Amygdala (tissue), 56 donors: ENCODE results near the gene PRPF19.

Source experiments
- DNase-seq, 56 donors: peaks; one replicate each; lab custom pipeline; 2025; lab: John Stamatoyannopoulos, UW

Gene PRPF19

DNA sequence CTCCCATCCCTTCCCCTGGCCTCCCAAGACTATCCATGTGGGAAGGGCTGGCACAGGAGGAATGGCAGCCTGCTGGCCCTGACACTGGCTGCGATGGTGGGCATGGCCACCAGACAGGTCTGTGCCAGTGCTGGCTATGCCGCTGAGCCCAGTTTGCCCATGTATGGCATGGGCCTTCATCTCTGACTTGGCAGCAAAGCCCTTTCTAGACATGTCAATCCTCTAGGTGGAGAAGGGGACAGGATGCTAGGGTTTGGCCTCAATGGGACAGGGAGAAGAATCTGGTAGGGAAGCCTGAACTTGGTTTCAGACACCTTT is 30.3 kb downstream of the PRPF19 start:
- DNase-seq = no peak

DNA sequence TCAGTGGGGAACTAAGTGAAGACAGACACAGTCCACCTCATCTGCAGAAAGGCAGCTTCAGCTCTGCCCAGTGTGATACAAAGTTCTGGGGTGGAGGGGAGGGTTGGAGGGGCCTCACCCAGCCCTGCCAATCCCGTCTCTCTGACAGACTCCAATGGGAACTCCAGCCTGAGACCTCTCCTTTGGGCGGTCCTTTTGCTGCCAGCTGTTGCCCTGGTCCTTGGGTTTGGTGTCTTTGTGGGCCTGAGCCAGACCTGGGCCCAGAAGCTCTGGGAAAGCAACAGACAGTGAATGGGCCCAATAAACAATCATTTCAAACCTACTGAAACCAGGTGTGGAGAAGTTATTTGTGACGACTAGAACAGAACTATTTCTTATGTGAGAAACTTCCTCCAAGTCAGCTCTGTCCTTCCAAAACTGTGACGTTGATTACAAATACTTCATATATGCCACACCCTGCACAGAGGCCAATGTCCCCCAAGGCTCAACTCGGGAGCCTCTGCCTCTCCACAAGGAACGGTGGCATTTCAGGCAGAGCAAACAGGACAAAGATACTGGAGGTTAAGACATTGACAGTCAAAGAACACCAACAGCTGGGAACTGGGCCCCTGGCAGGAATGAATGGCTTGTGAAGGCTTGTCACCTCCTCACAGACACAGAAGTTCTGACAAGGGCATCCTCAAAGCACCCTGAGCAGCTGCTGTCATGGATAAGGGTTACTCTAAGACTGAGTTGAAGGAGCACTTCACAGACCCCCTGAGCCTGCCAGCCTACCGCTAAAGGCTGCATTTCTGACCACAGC is 30.8 kb downstream of the PRPF19 start:
- no peak for DNase-seq

DNA sequence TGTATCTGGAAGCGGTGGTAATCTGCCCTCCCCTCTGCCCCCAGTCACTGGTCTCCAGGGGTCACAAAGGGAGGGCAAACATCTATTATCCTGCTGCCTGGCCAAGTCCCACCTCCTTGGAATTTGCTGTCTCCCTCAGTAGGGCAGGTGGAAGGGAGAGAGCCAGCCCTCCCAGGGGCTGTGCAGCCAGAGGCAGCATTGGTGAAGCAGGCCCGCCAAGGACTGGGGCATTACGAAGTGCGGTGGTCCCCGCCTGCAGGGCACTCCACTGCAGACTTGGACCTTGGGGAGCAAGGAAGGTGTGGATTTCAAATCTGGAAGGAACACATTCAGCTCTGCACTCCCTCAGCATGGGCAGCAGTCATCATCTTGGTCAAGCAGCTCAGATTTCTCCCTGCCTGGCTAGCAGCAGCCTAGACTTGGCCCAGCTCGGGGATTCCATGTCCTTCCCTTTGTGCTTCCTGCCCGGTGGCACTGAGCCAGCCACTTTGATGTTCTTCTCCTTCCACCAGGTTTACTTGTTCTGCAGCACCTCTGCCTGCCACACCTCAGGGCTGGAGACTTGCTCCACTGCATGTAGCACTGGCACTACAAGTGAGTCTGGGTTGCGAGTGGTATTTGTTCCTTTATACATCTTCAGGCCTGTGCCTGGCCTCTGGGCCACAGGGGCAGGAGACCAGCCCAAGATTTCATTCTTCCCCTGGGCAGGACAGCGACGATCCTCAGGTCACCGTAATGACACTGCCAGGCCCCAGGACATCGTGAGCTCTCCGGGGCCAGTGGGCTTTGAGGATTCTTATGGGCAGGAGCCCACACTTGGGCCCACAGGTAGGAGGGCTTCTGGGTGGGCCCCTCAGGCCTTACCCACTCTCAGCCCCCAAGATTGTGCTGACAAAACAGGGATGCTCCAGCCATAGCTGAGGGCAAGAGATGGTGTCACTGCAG is 31.7 kb downstream of the PRPF19 start:
- DNase-seq = no peak

DNA sequence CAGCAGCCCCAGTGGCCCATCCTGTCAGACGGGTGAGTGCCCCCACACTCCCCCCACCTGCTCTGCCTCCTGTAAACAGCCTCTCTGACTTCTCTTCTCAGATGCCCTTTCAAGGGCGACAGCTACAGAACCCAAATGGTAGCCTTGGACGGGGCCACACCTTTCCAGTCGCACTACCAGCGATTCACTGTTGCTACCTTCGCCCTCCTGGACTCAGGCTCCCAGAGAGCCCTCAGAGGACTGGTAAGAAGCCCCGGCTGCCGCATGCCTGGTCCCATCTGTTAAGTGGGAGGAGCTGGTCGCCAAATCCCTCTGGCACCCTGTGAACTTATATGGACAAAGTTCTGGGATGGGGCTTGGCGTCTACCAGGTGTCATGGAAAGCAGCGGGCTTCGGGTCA is 32.9 kb downstream of the PRPF19 start:
- no peak for DNase-seq

DNA sequence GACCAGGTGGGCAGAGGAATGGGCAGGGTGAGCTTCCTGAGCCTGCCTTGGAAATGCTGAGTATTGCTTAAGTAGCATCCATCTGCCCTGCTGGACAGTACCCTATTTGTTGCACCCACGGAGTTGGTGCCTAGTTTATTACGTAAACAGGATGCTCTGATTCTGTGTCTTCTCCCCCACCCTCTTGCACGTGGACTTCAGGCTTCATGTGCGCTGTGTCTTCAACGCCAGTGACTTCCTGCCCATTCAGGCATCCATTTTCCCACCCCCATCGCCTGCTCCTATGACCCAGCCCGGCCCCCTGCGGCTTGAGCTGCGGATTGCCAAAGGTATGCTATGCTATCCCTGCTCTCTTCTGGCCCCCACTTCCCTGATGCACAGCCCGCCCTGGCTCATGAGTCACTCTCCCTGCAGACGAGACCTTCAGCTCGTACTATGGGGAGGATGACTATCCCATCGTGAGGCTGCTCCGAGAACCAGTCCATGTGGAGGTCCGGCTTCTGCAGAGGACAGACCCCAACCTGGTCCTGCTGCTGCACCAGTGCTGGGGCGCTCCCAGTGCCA is 33.3 kb downstream of the PRPF19 start:
- no peak for DNase-seq

DNA sequence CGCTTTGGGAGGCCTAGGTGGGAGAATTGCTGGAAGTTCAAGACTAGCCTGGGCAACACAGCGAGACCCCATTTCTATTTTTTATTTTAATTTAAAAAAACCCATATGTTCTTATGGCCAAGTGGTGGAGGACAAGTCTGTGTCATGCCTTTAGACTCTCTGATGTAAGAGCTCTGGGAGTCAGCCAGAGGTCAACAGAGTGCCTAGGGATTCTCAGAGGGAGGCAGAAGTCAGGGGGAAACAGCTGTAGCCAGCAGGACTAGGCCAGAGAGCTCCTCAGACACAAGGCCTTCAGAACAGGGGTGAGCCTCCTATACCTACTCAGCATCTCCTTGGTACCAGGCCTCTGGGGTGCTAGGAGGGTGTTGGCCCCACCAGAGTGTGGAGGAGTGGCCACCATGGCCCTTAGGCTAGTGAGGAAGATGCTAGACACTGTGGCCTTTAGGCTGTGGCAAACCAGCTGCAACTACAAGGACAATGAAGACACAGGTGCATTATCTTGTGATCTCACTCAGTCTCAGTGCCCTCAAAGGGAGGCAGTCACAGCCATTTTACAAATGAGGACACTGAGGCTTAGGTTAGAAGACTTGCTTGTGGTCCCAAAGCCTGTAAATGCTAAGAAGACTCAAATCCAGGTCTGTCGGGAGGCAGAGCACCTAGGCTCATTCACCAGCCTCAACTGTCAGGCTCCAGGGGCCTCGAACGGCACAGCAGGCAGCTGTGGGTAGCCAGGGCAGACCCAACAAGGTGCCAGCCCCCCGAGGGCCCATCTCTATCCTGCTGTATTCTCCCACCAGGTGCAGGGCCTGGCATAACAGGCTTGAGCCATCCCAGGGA is 34.0 kb downstream of the PRPF19 start:
- no peak for DNase-seq

DNA sequence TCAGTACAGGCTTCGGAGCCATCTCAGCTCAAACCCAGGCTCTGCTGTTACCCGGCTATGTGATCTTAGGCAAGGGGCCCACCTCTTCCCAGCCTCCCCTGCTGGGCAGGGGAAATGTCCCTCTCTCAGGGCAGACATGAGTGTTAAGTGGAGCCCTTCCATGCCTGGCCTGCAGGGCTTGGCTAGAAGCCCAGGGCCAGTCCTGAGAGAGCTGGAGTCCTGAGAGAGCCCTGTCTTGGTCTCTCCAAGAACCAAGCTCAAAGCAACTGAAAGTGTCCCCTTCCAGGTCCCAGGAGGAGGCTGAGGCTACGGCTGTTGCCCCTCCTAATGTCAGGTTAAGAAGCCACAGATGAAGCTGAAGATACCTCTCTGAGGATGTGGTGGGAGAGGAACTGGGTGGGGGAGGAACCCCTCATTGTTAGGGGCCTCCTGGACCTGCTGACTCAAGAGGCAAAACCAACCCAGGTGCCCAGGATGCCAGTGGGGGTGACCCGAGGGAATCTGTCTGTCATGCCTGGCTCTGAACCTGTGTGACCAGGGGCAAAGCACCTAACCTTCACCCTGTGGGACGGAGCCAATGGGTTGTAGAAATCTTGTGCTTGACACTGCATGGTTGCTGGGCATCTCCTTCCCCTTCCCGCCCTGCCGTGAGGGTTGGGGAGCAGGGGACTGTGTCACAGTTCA is 34.9 kb downstream of the PRPF19 start:
- DNase-seq = peak in 1 of 56 donors; percentile 17

DNA sequence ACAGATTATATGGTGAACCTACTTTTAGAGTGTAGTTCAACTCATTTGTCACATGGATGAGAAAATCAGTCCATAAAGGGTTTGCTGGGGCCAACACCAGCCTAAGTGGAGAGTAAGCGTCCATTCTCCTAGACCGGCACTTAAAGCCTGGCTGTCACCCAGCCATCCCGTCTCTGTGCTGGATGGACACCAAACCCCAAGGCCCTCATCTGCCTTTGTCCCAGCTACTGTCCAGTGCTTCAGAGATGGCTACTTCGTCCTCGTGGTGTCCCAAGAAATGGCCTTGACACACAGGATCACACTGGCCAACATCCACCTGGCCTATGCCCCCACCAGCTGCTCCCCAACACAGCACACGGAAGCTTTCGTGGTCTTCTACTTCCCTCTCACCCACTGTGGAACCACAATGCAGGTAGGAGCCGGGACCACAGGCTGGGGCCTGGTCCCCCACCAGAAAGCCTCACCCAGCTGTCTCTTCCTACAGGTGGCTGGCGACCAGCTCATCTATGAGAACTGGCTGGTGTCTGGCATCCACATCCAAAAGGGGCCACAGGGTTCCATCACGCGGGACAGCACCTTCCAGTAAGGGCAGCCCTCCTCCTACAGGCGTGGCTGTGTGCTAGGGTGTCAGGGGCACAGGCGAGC is 35.5 kb downstream of the PRPF19 start:
- no peak for DNase-seq

DNA sequence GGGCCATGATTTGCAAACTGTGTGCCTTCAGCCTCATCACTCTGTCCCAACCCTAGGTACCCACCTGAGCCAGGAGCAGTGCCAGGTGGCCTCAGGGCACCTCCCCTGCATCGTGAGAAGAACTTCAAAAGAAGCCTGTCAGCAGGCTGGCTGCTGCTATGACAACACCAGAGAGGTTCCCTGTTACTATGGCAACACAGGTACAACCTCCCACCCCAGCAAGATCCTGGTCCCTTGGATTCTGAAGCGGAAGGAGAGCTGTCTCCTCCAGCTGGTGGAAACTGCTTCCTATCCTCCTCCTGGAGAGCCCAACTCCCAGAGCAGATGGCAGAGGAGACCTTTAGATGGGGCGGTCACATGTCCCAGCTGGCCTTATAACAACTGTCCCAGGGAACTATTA is 36.1 kb downstream of the PRPF19 start:
- DNase-seq = peak in 3 of 56 donors; percentile 4 to 28 (median 14)

DNA sequence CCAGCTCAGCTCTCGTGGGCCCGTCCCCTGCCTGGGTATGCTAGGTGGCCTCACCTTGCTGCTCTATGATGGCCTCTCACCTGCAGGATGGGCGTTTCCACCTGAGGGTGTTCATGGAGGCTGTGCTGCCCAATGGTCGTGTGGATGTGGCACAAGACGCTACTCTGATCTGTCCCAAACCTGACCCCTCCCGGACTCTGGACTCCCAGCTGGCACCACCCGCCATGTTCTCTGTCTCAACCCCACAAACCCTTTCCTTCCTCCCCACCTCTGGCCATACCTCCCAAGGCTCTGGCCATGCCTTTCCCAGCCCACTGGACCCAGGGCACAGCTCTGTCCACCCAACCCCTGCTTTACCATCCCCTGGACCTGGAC is 36.9 kb downstream of the PRPF19 start:
- no peak for DNase-seq

DNA sequence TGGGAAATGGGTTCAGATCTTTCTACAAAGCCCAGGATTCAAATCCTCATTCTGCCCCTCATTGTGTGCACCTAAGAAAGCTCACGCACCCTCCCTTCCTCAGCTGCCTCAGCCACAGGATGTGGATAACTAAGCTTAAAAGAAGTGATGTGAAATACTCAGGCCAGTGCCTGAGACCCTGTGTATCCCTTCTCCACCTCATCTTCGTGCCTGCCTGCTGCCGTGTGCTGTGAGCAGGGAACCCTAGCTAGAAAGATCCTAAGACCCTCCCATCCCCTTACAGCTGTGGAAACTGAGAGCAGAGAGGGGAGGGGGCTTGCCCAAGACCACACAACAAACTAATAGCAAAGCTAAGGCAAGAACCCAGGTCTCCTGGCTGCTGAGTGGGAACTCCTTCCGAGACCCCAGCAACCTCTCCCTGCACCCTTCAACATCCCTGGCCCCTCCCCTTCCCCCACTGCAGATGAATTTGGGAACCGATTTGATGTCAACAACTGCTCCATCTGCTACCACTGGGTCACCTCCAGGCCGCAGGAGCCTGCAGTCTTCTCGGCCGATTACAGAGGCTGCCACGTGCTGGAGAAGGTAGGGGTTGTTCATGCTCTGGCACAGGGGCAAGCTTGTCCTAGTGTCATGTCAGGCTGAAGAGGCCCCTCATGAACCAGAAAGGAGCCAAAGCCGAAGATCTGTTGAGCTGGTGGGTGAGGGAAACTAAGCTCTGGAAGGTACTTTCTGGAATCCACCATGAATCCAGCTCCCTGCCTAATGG is 37.5 kb downstream of the PRPF19 start:
- DNase-seq = no peak

DNA sequence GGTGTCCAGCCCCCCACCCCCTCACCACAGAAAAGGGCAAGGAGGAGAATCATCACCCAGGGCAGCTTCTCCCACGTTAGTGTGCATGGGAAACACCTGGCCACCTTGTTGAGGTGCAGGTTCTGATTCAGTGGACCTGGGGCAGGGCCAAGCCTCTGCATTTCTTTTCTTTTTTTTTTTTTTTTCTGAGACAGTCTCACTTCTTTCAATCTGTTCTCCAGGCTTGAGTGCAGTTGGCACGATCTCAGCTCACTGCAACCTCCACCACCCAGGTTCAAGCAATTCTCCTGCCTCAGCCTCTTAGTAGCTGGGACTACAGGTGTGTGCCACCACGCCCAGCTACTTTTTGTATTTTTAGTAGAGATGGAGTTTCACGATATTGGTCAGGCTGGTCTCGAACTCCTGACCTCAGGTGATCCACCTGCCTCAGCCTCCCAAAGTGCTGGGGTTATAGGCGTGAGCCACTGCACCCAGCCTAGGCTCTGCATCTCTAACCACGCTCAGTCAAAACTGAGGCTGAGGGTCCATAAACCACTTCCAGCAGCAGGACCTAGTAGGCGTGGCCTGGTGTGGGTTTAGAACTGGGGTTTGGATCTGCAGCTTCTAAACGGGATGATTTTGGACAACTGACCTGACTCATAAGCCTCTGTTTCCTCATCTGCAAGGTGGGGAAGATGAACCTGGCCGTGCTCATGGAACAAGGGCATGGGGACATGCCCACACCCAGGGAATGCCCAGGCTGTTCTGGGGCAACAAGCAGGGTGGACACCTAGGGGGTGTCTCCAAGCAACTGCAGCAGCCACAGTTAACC is 38.3 kb downstream of the PRPF19 start:
- no peak for DNase-seq

DNA sequence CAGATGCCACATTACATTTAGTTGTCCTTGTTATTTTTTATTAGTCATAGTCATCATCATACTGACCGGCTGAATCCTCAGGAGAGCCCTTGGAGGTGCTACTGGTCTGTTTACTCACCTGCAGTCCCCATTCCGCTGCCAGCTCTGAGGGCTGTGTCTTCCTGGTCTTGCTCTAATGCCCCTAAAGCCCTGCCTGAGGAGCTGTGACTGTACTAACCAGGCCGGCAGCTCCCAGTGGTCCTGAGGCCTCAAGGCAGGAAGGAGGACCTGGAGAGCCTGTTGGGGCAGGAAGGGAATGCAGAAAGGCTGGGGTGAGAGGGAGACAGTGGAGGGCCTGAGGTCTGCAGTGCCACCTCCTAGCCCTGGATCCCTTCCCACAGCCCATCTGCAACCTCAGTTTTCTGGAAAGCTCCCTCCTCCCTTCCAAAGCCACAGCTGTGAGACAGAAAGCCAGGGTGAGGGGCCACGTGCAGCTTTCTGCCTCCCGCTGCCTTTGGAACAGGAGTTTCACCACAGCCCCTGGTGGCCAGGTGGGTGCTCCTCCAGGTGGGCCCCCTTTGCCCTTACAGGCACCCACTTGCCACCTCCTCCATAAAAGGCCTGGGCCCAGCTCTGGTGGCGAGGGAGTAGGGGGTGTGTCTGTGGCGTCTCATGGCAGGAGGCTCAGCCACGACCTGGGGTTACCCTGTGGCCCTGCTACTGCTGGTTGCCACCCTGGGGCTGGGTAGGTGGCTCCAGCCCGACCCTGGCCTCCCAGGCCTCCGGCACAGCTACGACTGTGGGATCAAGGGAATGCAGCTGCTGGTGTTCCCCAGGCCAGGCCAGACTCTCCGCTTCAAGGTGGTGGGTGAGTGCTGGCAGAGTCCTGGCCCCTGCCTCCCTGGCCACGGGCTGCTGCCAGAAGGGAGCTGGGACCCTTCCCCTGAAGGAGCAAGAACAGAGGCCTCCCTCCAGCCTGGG is 39.2 kb downstream of the PRPF19 start, which contains the start of gene ZP1:
TSS of gene ZP1 (plus strand) at position 632 of the 960 bp plus-strand sequence. CDS start at position 652, 20 bp downstream.
- DNase-seq = no peak

DNA sequence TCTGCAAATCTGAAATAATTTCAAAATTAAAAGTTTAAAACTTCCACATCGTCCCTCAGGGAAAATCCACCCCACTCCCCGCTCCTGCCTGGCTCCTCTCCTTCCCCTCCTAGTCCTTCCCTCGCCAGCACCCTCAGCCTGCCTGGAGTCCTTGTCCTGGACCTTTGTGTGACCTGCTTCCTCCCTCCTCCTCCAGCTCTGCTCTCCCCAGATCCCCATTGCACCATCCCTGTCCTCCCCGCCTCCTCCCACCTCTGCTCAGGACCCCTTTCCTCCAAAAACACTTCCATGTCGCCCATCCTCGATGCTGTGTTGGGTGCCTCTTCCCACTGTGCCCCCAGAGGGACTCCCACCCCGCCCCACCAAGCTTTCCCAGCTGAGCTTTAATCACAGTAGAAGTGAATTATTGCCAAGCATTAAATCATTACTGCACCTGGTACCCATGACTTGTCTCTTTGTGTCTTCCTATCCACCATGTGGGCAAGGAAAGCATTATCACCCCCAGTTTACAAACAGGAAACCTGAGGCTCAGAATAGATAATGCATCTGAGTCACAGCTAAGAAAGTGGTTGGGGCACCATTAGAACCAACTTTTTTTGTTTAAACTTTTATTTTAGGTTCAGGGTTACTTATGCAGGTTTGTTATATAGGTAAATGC is 41.4 kb downstream of the PRPF19 start:
- DNase-seq = no peak

DNA sequence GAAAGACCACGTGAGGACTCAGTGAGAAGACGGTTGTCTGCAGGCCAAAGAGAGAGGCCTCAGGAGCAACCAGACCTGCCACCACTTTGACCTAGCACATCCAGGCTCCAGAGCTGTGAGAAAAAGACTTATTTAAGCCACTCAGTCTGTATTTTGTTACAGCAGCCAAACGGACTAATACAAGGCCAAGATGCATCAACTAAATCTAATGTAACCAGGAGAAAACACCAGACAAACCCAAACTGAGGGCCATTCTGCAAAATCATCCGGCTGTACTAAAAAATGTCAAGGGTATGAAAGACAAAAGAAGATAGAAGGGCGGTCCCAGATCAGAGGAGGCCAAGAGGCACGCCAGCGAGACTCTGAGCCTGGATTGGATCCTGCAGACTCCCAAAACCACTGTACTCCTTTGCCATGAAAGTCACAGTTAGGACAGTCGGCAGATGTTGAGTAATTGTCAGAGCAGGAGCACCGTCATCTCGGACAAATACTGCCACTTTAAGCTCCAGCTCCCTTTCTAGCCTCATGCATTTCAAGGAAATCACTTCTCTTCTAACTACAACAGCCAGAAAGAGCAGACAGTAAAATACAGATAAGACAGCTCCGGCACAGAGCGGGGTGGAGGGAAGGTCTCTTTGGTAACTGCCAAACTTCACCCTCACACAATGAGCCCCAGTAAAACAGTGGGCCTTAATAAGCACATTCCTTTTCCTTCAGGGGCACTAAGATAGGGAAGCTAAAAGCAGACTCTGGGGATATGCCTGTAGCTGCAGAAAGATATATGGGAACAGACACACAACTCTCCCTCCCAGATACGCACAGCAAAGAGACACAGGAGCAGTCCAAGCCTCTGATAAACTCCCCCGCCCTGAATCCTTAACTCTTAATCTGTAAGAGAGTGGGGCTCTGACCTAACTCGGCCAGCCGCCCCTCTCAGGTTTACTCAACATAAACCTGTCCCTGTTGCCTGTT is 42.5 kb downstream of the PRPF19 start:
- DNase-seq = no peak
